K562 (cell line): Measurements from ENCODE around the gene USP20. TPM values are rescaled to one million over a fixed set of nuclear protein-coding genes. Genes with fewer than 3 reads are reported as not detected.

Experiments used
- ATAC-seq: fragments of 200-7000 bp; cut with Tn5 transposase; 3 replicates; pipeline ENCODE4 v1.9.1; 2020; ENCODE audit warnings: moderate library complexity
- BruUV-seq: library from RNA; stranded (reverse); fragments of 400-500 nt; replicated peaks from 2 replicates; lab custom pipeline; 2021; lab: Mats Ljungman, UMichigan
- CTCF ChIA-PET: fragments of 300-600 bp; formaldehyde crosslinking; extraction: SDS; loops from one replicate; lab custom pipeline; 2021; ENCODE audit warnings: low intra/inter-chr PET ratio; lab: Yijun Ruan, JAX
- POLR2A ChIA-PET: fragments of 300-600, 350-650 bp; sonication (Branson Sonifier 250); formaldehyde crosslinking; extraction: SDS; loops from one replicate; lab custom pipeline; 2021; ENCODE audit warnings: antibody characterized with exemption, inconsistent platforms; lab: Yijun Ruan, JAX
- DNase-seq, 4 experiments: peaks; one replicate each; pipeline versions ENCODE4 v3.0.0 to v3.0.0-alpha.2; 2011 to 2018; ENCODE audit warnings: low spot score in 3 of 4, mixed read lengths in 3 of 4; ENCODE audit errors: extremely low read depth in 1 of 4
- FAIRE-seq: peaks from 2 replicates; lab custom pipeline; 2011; peaks lifted over from hg19 to GRCh38; lab: Jason Lieb, UNC
- H2AFZ ChIP-seq: 2 replicates; pipeline ENCODE4 v1.6.0; 2011; ENCODE audit warnings: low read depth, low read length, control low read depth, inconsistent platforms
- H3K27ac ChIP-seq: fragments of 200-600 bp; 3 replicates; pipeline ENCODE4 v1.8.0; 2011; ENCODE audit warnings: low read depth, mild to moderate bottlenecking, control low read depth, inconsistent platforms, low read length, moderate library complexity, mixed read lengths; ENCODE audit errors: extremely low read depth
- H3K27me3 ChIP-seq, 2 experiments: fragments of 300-600 bp in 1 of 2; 2 replicates in 1 of 2; 3 replicates in 1 of 2; pipeline versions ENCODE4 v1.6.0 to v1.8.0; 2011; ENCODE audit warnings: inconsistent platforms in 2 of 2, low read length in 2 of 2, mild to moderate bottlenecking in 1 of 2, mixed read lengths in 1 of 2, moderate library complexity in 1 of 2; ENCODE audit not compliant: control insufficient read depth in 2 of 2, insufficient read depth in 2 of 2
- H3K36me3 ChIP-seq: fragments of 300-600 bp; 3 replicates; pipeline ENCODE4 v1.8.0; 2011; ENCODE audit warnings: mild to moderate bottlenecking, low read length, inconsistent platforms; ENCODE audit not compliant: control insufficient read depth, insufficient read depth
- H3K4me1 ChIP-seq, 2 experiments: fragments of 200-600 bp in 1 of 2; replicated peaks in 1 of 2; 2 replicates in 1 of 2; 3 replicates in 1 of 2; pipeline versions ENCODE4 v1.5.1 to v1.8.0; 2011; ENCODE audit warnings: inconsistent platforms in 2 of 2, low read length in 2 of 2, mild to moderate bottlenecking in 1 of 2, mixed read lengths in 1 of 2, moderate library complexity in 1 of 2; ENCODE audit not compliant: control insufficient read depth in 2 of 2, insufficient read depth in 2 of 2
- H3K4me2 ChIP-seq: 2 replicates; pipeline ENCODE4 v1.6.1; 2011; ENCODE audit warnings: low read length, control low read depth, inconsistent platforms, mixed read lengths; ENCODE audit not compliant: insufficient read depth
- H3K4me3 ChIP-seq: fragments of 200-600 bp; sonication (generic), shearing (Covaris generic); 2 replicates; pipeline ENCODE4 v1.5.1; 2016; ENCODE audit warnings: control low read depth, inconsistent platforms
- H3K79me2 ChIP-seq: fragments of 200-600 bp; 3 replicates; pipeline ENCODE4 v1.8.0; 2011; ENCODE audit warnings: low read length, inconsistent platforms; ENCODE audit not compliant: control insufficient read depth, insufficient read depth
- H3K9ac ChIP-seq, 2 experiments: 2 replicates each; pipeline versions ENCODE4 v1.6.0 to v1.6.1; 2011; ENCODE audit warnings: low read depth in 2 of 2, low read length in 2 of 2, control low read depth in 1 of 2, inconsistent platforms in 1 of 2, mild to moderate bottlenecking in 1 of 2, mixed read lengths in 1 of 2; ENCODE audit not compliant: insufficient read depth in 1 of 2
- H3K9me1 ChIP-seq: one replicate; pipeline ENCODE4 v1.6.0; 2011; ENCODE audit warnings: inconsistent platforms, mild to moderate bottlenecking, low read length, moderate library complexity; ENCODE audit not compliant: control insufficient read depth, insufficient read depth
- H3K9me3 ChIP-seq: replicated peaks from 2 replicates; pipeline ENCODE4 v1.5.1; 2011; ENCODE audit warnings: low read depth, low read length, inconsistent platforms; ENCODE audit not compliant: control insufficient read depth, insufficient read depth
- H4K20me1 ChIP-seq: replicated peaks from 2 replicates; pipeline ENCODE4 v1.6.1; 2011; ENCODE audit warnings: low read length, inconsistent platforms, mixed read lengths; ENCODE audit not compliant: control insufficient read depth, insufficient read depth
- ARID2 ChIP-seq: fragments of 450-650 bp; IDR thresholded peaks from 2 replicates; pipeline ENCODE4 v1.6.1; 2017; ENCODE audit warnings: antibody characterized with exemption, mild to moderate bottlenecking
- ILK ChIP-seq: fragments of 450-650 bp; IDR thresholded peaks from 2 replicates; pipeline ENCODE4 v1.6.1; 2016; ENCODE audit warnings: missing genetic modification characterization, low read depth, mild to moderate bottlenecking, missing compliant biosample characterization, moderate library complexity, borderline replicate concordance
- SAP30 ChIP-seq: fragments of 200-600 bp; sonication (generic); IDR thresholded peaks from 2 replicates; pipeline ENCODE4 v1.6.1; 2012; ENCODE audit warnings: borderline replicate concordance, low read depth, mild to moderate bottlenecking, moderate library complexity, low read length, control low read depth, inconsistent platforms; ENCODE audit not compliant: insufficient read depth, poor library complexity, severe bottlenecking
- SMARCE1 ChIP-seq: fragments of 450-650 bp; IDR thresholded peaks from 2 replicates; pipeline ENCODE4 v1.7.1; 2016; ENCODE audit warnings: mild to moderate bottlenecking
- ZBTB9 ChIP-seq: fragments of 450-650 bp; formaldehyde crosslinking; IDR thresholded peaks from 2 replicates; pipeline ENCODE4 v1.4.0; 2020; ENCODE audit warnings: mild to moderate bottlenecking, moderate library complexity
- ZMIZ1 ChIP-seq, 2 experiments: fragments of 150-350 bp in 1 of 2; IDR thresholded peaks; 2 replicates each; pipeline ENCODE4 v1.6.1; 2012 to 2016; ENCODE audit warnings: low read depth in 2 of 2, low read length in 2 of 2, mild to moderate bottlenecking in 1 of 2, moderate library complexity in 1 of 2
- ZNF232 ChIP-seq: sonication (generic); formaldehyde crosslinking; IDR thresholded peaks from 2 replicates; pipeline ENCODE4 v1.8.0; 2022; ENCODE audit warnings: mild to moderate bottlenecking, missing genetic modification reagents
- ZNF277 ChIP-seq: fragments of 250-450 bp; sonication (Bioruptor Pico); IDR thresholded peaks from 2 replicates; pipeline ENCODE4 v1.8.0; 2022; ENCODE audit warnings: inconsistent platforms, mild to moderate bottlenecking, moderate library complexity, borderline replicate concordance
- ZNF41 ChIP-seq: fragments of 250-450 bp; sonication (Bioruptor Pico); conservative IDR thresholded peaks from 2 replicates; pipeline ENCODE4 v1.4.0; 2020; ENCODE audit warnings: mild to moderate bottlenecking
- ZNF431 ChIP-seq: sonication (generic); formaldehyde crosslinking; IDR thresholded peaks from 2 replicates; pipeline ENCODE4 v1.8.0; 2022; ENCODE audit warnings: mild to moderate bottlenecking, missing genetic modification reagents
- WGBS: fragments of 100-300 bp; shearing (Covaris generic); methylation state at CpG from one replicate; pipeline ENCODE4 v1.1.6; 2016; ENCODE audit warnings: low coverage, mixed read lengths; ENCODE audit not compliant: insufficient coverage; ENCODE audit errors: missing lambda C conversion rate; 5-methylcytosine and 5-hydroxymethylcytosine counted together
- in situ Hi-C: fragments of 300-500 bp; cut with MboI; formaldehyde crosslinking; loops from 4 replicates; pipeline ENCODE4 v1.15.0; 2018; ENCODE audit warnings: inconsistent platforms, mixed read lengths
- intact Hi-C: fragments of 100-400 bp; cut with micrococcal nuclease; formaldehyde crosslinking; loops from 2 replicates; pipeline ENCODE4 v1.14.2; 2022
- polyA plus RNA-seq, 8 experiments: library from polyadenylated mRNA; depleted of rRNA in 4 of 8; stranded (reverse) in 5 of 8; unstranded in 3 of 8; fragments of >200 nt; fragmentation: Nextera tagmentation in 2 of 8; fragmentation: Illumina TruSeq in 1 of 8; extraction: Ambion mirVana in 2 of 8; extraction: Trizol in 1 of 8; gene quantifications; 2 replicates each; pipeline versions ENCODE4 v1.2.1 to v1.2.3, GENCODE V29; 2011 to 2014; ENCODE audit warnings: inconsistent platforms in 1 of 8, missing spikeins in 1 of 8
- total RNA-seq, 7 experiments: library from RNA; depleted of rRNA in 6 of 7; stranded (reverse); fragments of >200 nt in 6 of 7; fragmentation: Illumina TruSeq in 2 of 7; extraction: Trizol in 2 of 7; gene quantifications; 2 replicates each; pipeline versions ENCODE4 v1.2.1 to v1.2.3, GENCODE V29; 2011 to 2021; ENCODE audit warnings: low replicate concordance in 1 of 7

Gene USP20
- total and polyA plus RNA-seq, 9 of the 15 experiments (the other 6 are each of a cell fraction or from before 2014, with no cell fraction given) = 1.9 to 136 (median 49.1) TPM

- TF ChIP-seq ZNF41 (no peak), ARID2 (no peak), ZBTB9 (0 out of 2 replicates have a peak, but pooled peaks have one; percentile 71)
Measured at GRCh38 chr9:129834489-129835127, 650 bp upstream of the USP20 start (continued).

GRCh38 chr9:129835860-129836223 lies 584 bp downstream of the USP20 start:
- ChIA-PET POLR2A (interaction anchor here (0.6 to 5.5 kb wide), 7 partner anchors 9 to 68 kb away, joined by 3 to 39 read pairs (median 7); no protein-coding TSS in a partner anchor), CTCF (no interaction called here)
- H3K9me1 ChIP-seq = peaks cover 9% of the 10 kb centered on the region
- peaks cover 73% of the 10 kb centered on the region for H3K79me2 ChIP-seq
- WGBS = under 1% methylated on average over 19 of the region's 19 CpGs
- no peaks in the 10 kb centered on the region for H4K20me1 ChIP-seq
- H3K27me3 ChIP-seq = no peaks in the 10 kb centered on the region
- H3K36me3 ChIP-seq = peaks cover 52% of the 10 kb centered on the region
- no peaks in the 10 kb centered on the region for H3K9me3 ChIP-seq
- ATAC-seq = peak; percentile 5
- peak overlapping the region; percentile 88 to 97 for H3K9ac ChIP-seq
- intact Hi-C loops = loop anchor here (1.0 to 2.0 kb wide), 3 partner anchors 12 to 49 kb away; partner anchors contain the start of gene TOR1A
- peak overlapping the region; percentile 89 for H3K4me2 ChIP-seq
- peak in 1 of 4 experiments; percentile 52 for DNase-seq
- peak overlapping the region; percentile 90 for H3K4me3 ChIP-seq
- in situ Hi-C loops = no loop called here
- H3K27ac ChIP-seq = peak overlapping the region; percentile 80
- H3K4me1 ChIP-seq = peaks cover 45 to 48% of the 10 kb centered on the region in 2 experiments
- H2AFZ ChIP-seq = peak overlapping the region; percentile 10
- FAIRE-seq = no peak
- TSS peak; percentile 50 for BruUV-seq
- TF ChIP-seq ZMIZ1 (IDR thresholded peaks at IDR 0.05; ENCODE audit: low read depth in 2 of 2, low read length in 2 of 2) (no peak), ZNF431 (CRISPR knock-in tag) (peak; percentile 56; the same call in 1 of the 2 replicates), ZNF232 (CRISPR knock-in tag) (no peak), SMARCE1 (peak; percentile 25; the same call in 1 of the 2 replicates), ILK (no peak), SAP30 (no peak), ZNF277 (CRISPR knock-in tag) (no peak)
